Ascending aorta (tissue), 2 donors: Measurements from ENCODE around the gene CYRIA. TPM values are rescaled to one million over a fixed set of nuclear protein-coding genes. Genes with fewer than 3 reads are reported as not detected.

ENCODE experiments used
- DNase-seq, 2 donors: peaks; one replicate each; pipeline ENCODE4 v3.0.0-alpha.2; 2019; ENCODE audit warnings: low spot score in 2 of 2
- H3K27ac ChIP-seq, 2 donors: fragments of 200-600 bp; sonication (generic); one replicate each; pipeline ENCODE4 v1.5.1; 2016 to 2017; ENCODE audit warnings: mild to moderate bottlenecking in 1 of 2
- H3K27me3 ChIP-seq: fragments of 200-600 bp; sonication (generic); one replicate; pipeline ENCODE4 v1.5.1; 2017
- H3K36me3 ChIP-seq, 2 donors: fragments of 200-600 bp; sonication (generic); one replicate each; pipeline ENCODE4 v1.5.1; 2016
- H3K4me1 ChIP-seq, 2 donors: fragments of 200-600 bp; sonication (generic); one replicate each; pipeline ENCODE4 v1.5.1; 2016 to 2017; ENCODE audit warnings: mild to moderate bottlenecking in 1 of 2
- H3K4me3 ChIP-seq, 2 donors: fragments of 200-600 bp; sonication (generic); one replicate each; pipeline ENCODE4 v1.5.1; 2016 to 2017; ENCODE audit warnings: mild to moderate bottlenecking in 1 of 2
- H3K9me3 ChIP-seq, 2 donors: fragments of 200-600 bp; sonication (generic); one replicate each; pipeline ENCODE4 v1.5.1; 2016
- CTCF ChIP-seq, 3 experiments: fragments of 200-600 bp in 2 of 3; fragments of 450-650 bp in 1 of 3; sonication (generic) in 2 of 3; IDR thresholded peaks; one replicate each; pipeline ENCODE4 v1.5.1; 2016 to 2019; ENCODE audit warnings: antibody characterized with exemption in 3 of 3, mild to moderate bottlenecking in 1 of 3, moderate library complexity in 1 of 3
- intact Hi-C: fragments of 100-400 bp; cut with DNase I; formaldehyde crosslinking; loops from one replicate; pipeline ENCODE4 v1.15.1; 2023
- total RNA-seq: library from RNA; depleted of rRNA; stranded (reverse); fragments of >200 nt; gene quantifications from one replicate; pipeline ENCODE4 v1.1.0, GENCODE V29; 2016

The CYRIA gene
- total RNA-seq, 1 donor from 2014 or later: 7.1 TPM

GRCh38 chr2:16669388-16669787 lies 3.8 kb upstream of the CYRIA start:
- no peaks in the 10 kb centered on the region for H3K36me3 ChIP-seq

GRCh38 chr2:16666449-16666801 lies 791 bp upstream of the CYRIA start:
- H3K4me1 ChIP-seq: peaks cover 0 to 12% of the 10 kb centered on the region in 2 donors

More at GRCh38 chr2:16669388-16669787, 3.8 kb upstream of the CYRIA start:
- DNase-seq: no peak
- H3K27ac ChIP-seq: no peak overlapping the region
- no peaks in the 10 kb centered on the region for H3K9me3 ChIP-seq
- peaks cover 0 to 12% of the 10 kb centered on the region in 2 donors for H3K4me1 ChIP-seq
- TF ChIP-seq CTCF (IDR thresholded peaks at IDR 0.05): no peak
- H3K27me3 ChIP-seq: no peaks in the 10 kb centered on the region
- H3K4me3 ChIP-seq: no peak overlapping the region
- intact Hi-C loops: no loop called here

GRCh38 chr2:16664809-16665747 lies 556 bp downstream of the CYRIA start:
- Histone ChIP-seq H3K27ac (peak overlapping the region; percentile 58 to 66), H3K36me3 (no peaks in the 10 kb centered on the region), H3K9me3 (no peaks in the 10 kb centered on the region), H3K4me1 (peaks cover 0 to 12% of the 10 kb centered on the region in 2 donors), H3K27me3 (no peaks in the 10 kb centered on the region), H3K4me3 (peak overlapping the region; percentile 66 to 67)
- no peak for TF ChIP-seq CTCF (IDR thresholded peaks at IDR 0.05)
- no peak for DNase-seq
- intact Hi-C loops: no loop called here

More at GRCh38 chr2:16666449-16666801, 791 bp upstream of the CYRIA start:
- peak overlapping the region; percentile 62 to 67 for H3K4me3 ChIP-seq
- no peaks in the 10 kb centered on the region for H3K27me3 ChIP-seq
- intact Hi-C loops: loop anchor here (2.0 kb wide), 1 partner anchor 60 kb away; no protein-coding TSS in a partner anchor
- no peaks in the 10 kb centered on the region for H3K9me3 ChIP-seq
- TF ChIP-seq CTCF (IDR thresholded peaks at IDR 0.05): no peak
- DNase-seq: no peak
- H3K36me3 ChIP-seq: no peaks in the 10 kb centered on the region
- H3K27ac ChIP-seq: no peak overlapping the region

- peak in 1 of 2 donors; percentile 78 for DNase-seq
- no peaks in the 10 kb centered on the region for H3K36me3 ChIP-seq
- intact Hi-C loops: no loop called here
- peak overlapping the region; percentile 66 to 67 for H3K4me3 ChIP-seq
- no peaks in the 10 kb centered on the region for H3K27me3 ChIP-seq
- peaks cover 0 to 12% of the 10 kb centered on the region in 2 donors for H3K4me1 ChIP-seq
- peak overlapping the region; percentile 58 to 66 for H3K27ac ChIP-seq
- no peaks in the 10 kb centered on the region for H3K9me3 ChIP-seq
- no peak for TF ChIP-seq CTCF (IDR thresholded peaks at IDR 0.05)
Measured at GRCh38 chr2:16664052-16664731, 1.4 kb downstream of the CYRIA start.

GRCh38 chr2:16663121-16663905 lies 2.3 kb downstream of the CYRIA start:
- H3K9me3 ChIP-seq: no peaks in the 10 kb centered on the region
- H3K27me3 ChIP-seq: no peaks in the 10 kb centered on the region
- H3K36me3 ChIP-seq: no peaks in the 10 kb centered on the region
- intact Hi-C loops: no loop called here
- no peak for DNase-seq
- no peak for TF ChIP-seq CTCF (IDR thresholded peaks at IDR 0.05)
- H3K27ac ChIP-seq: peak overlapping the region in 1 of 2 donors; percentile 41
- H3K4me3 ChIP-seq: peak overlapping the region in 1 of 2 donors; percentile 66
- H3K4me1 ChIP-seq: peaks cover 0 to 19% of the 10 kb centered on the region in 2 donors
